Endothelial cell of umbilical vein (primary cell): Measurements from ENCODE around the gene CYP11A1. TPM values are rescaled to one million over a fixed set of nuclear protein-coding genes. Genes with fewer than 3 reads are reported as not detected.

ENCODE experiments used
- BruUV-seq: library from RNA; stranded (reverse); fragments of 400-500 nt; replicated peaks from 2 replicates; lab custom pipeline; 2021; lab: Mats Ljungman, UMichigan
- CTCF ChIA-PET: fragments of 300-600, 350-600 bp; sonication (Branson Sonifier 250); formaldehyde crosslinking; loops from one replicate; lab custom pipeline; 2021; ENCODE audit warnings: antibody characterized with exemption, inconsistent platforms; lab: Charles Lee
- POLR2A ChIA-PET: fragments of 300-600, 350-600 bp; sonication (Branson Sonifier 250); formaldehyde crosslinking; loops from one replicate; lab custom pipeline; 2021; ENCODE audit warnings: antibody characterized with exemption, inconsistent platforms; lab: Charles Lee
- DNase-seq: peaks from one replicate; pipeline ENCODE4 v3.0.0-alpha.2; 2011; ENCODE audit warnings: low read depth, low spot score
- FAIRE-seq: peaks from 2 replicates; lab custom pipeline; 2011; peaks lifted over from hg19 to GRCh38; lab: Jason Lieb, UNC
- H2AFZ ChIP-seq: 2 replicates; pipeline ENCODE4 v1.6.0; 2012; ENCODE audit warnings: low read depth, low read length, control low read depth, inconsistent platforms
- H3K27ac ChIP-seq: 2 replicates; pipeline ENCODE4 v1.5.1; 2011; ENCODE audit warnings: low read depth, mild to moderate bottlenecking, control low read depth, low read length, moderate library complexity; ENCODE audit not compliant: insufficient read depth
- H3K27me3 ChIP-seq, 2 experiments: 2 replicates each; pipeline versions ENCODE4 v1.6.0 to v1.6.1; 2011; ENCODE audit warnings: low read length in 2 of 2, mixed read lengths in 1 of 2; ENCODE audit not compliant: control insufficient read depth in 2 of 2, insufficient read depth in 2 of 2
- H3K36me3 ChIP-seq, 2 experiments: 2 replicates in 1 of 2; 3 replicates in 1 of 2; pipeline ENCODE4 v1.5.1; 2011; ENCODE audit warnings: low read length in 2 of 2, mild to moderate bottlenecking in 1 of 2, moderate library complexity in 1 of 2; ENCODE audit not compliant: control insufficient read depth in 2 of 2, insufficient read depth in 2 of 2; ENCODE audit errors: extremely low read depth in 1 of 2
- H3K4me1 ChIP-seq: 3 replicates; pipeline ENCODE4 v1.5.1; 2011; ENCODE audit warnings: mild to moderate bottlenecking, low read length; ENCODE audit not compliant: control insufficient read depth, insufficient read depth; ENCODE audit errors: extremely low read depth
- H3K4me2 ChIP-seq: 2 replicates; pipeline ENCODE4 v1.6.1; 2011; ENCODE audit warnings: low read length, control low read depth, mixed read lengths; ENCODE audit not compliant: insufficient read depth
- H3K4me3 ChIP-seq, 3 experiments: fragments of 200-600 bp in 1 of 3; sonication (generic), shearing (Covaris generic) in 1 of 3; replicated peaks in 1 of 3; 2 replicates each; pipeline ENCODE4 v1.5.1; 2011 to 2016; ENCODE audit warnings: control low read depth in 3 of 3, low read length in 3 of 3, mild to moderate bottlenecking in 2 of 3, inconsistent platforms in 1 of 3, low read depth in 1 of 3, moderate library complexity in 1 of 3; ENCODE audit not compliant: insufficient read depth in 1 of 3
- H3K79me2 ChIP-seq: 2 replicates; pipeline ENCODE4 v1.6.0; 2012; ENCODE audit warnings: low read length, inconsistent platforms; ENCODE audit not compliant: control insufficient read depth, insufficient read depth
- H3K9ac ChIP-seq: replicated peaks from 2 replicates; pipeline ENCODE3; 2011; ENCODE audit warnings: low read length, control low read depth; ENCODE audit not compliant: insufficient read depth; ENCODE audit errors: extremely low read depth
- H3K9me1 ChIP-seq: replicated peaks from 3 replicates; pipeline ENCODE4 v1.6.0; 2011; ENCODE audit warnings: mild to moderate bottlenecking, low read length; ENCODE audit not compliant: control insufficient read depth, insufficient read depth; ENCODE audit errors: extremely low read depth
- H3K9me3 ChIP-seq: replicated peaks from 2 replicates; pipeline ENCODE4 v1.5.1; 2012; ENCODE audit warnings: low read length, inconsistent platforms; ENCODE audit not compliant: control insufficient read depth, insufficient read depth
- H4K20me1 ChIP-seq: replicated peaks from 2 replicates; pipeline ENCODE3; 2011; ENCODE audit warnings: mild to moderate bottlenecking, low read length; ENCODE audit not compliant: control insufficient read depth, insufficient read depth; ENCODE audit errors: extremely low read depth
- JUN ChIP-seq: IDR thresholded peaks from 2 replicates; pipeline ENCODE4 v1.6.1; 2011; ENCODE audit warnings: borderline replicate concordance, low read depth; ENCODE audit not compliant: insufficient read length, insufficient read depth
- POLR2AphosphoS5 ChIP-seq: IDR thresholded peaks from 2 replicates; pipeline ENCODE4 v1.6.1; 2012; ENCODE audit warnings: low read depth, mild to moderate bottlenecking, control low read depth, low read length, moderate library complexity; ENCODE audit not compliant: insufficient read depth
- dilution Hi-C: fragments of 300-500 bp; cut with MboI; formaldehyde crosslinking; loops from one replicate; pipeline ENCODE4 v1.15.0; 2019; ENCODE audit warnings: low sequenced_read_pairs; ENCODE audit not compliant: extremely low pct_ligation_motif_present
- intact Hi-C: fragments of 100-400 bp; cut with micrococcal nuclease; formaldehyde crosslinking; loops from one replicate; pipeline ENCODE4 v1.10.0; 2022
- polyA plus RNA-seq, 4 experiments: library from polyadenylated mRNA; depleted of rRNA in 3 of 4; stranded (reverse) in 3 of 4; unstranded in 1 of 4; fragments of >200 nt; gene quantifications; 2 replicates each; pipeline versions ENCODE4 v1.2.1 to v1.2.3, GENCODE V29; 2011 to 2012; ENCODE audit warnings: missing spikeins in 1 of 4
- total RNA-seq: library from RNA; stranded (reverse); gene quantifications from 2 replicates; pipeline ENCODE4 v1.2.3, GENCODE V29; 2021
- TF ChIP-seq, protein P1 (sequence below), 2 donors: IDR thresholded peaks; 1 replicate in 1 of 2; 2 replicates in 1 of 2; pipeline ENCODE4 v1.5.1; 2011; ENCODE audit warnings: low read length in 2 of 2, mild to moderate bottlenecking in 2 of 2, moderate library complexity in 2 of 2, control low read depth in 1 of 2, inconsistent platforms in 1 of 2, low read depth in 1 of 2; ENCODE audit not compliant: insufficient read depth in 1 of 2; ENCODE audit errors: extremely low read depth in 1 of 2

The CYP11A1 gene
- total and polyA plus RNA-seq, 2 donors (not counting 3 experiments of a cell fraction or from before 2014, with no cell fraction given), result 0.08 TPM; not detected in 1

- H3K4me1 ChIP-seq, result peaks cover 28% of the 10 kb centered on the region
- H3K4me3 ChIP-seq, result no peak overlapping the region
- no peaks in the 10 kb centered on the region for H4K20me1 ChIP-seq
- no peaks in the 10 kb centered on the region for H3K27me3 ChIP-seq
- intact Hi-C loops, result loop anchor here (1.0 to 2.0 kb wide), 4 partner anchors 9 to 107 kb away; no protein-coding TSS in a partner anchor
- no peaks in the 10 kb centered on the region for H3K9me1 ChIP-seq
- BruUV-seq, result no TSS peak
- POLR2A ChIA-PET, result interaction anchor here (1.0 kb wide), 1 partner anchor 57 kb away, joined by 4 read pairs; no protein-coding TSS in a partner anchor
- dilution Hi-C loops, result no loop called here
- FAIRE-seq, result peak; percentile 91
- TF ChIP-seq POLR2AphosphoS5, result no peak
- no peak for TF ChIP-seq JUN
- TF ChIP-seq, protein P1, sequence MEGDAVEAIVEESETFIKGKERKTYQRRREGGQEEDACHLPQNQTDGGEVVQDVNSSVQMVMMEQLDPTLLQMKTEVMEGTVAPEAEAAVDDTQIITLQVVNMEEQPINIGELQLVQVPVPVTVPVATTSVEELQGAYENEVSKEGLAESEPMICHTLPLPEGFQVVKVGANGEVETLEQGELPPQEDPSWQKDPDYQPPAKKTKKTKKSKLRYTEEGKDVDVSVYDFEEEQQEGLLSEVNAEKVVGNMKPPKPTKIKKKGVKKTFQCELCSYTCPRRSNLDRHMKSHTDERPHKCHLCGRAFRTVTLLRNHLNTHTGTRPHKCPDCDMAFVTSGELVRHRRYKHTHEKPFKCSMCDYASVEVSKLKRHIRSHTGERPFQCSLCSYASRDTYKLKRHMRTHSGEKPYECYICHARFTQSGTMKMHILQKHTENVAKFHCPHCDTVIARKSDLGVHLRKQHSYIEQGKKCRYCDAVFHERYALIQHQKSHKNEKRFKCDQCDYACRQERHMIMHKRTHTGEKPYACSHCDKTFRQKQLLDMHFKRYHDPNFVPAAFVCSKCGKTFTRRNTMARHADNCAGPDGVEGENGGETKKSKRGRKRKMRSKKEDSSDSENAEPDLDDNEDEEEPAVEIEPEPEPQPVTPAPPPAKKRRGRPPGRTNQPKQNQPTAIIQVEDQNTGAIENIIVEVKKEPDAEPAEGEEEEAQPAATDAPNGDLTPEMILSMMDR (IDR thresholded peaks at IDR 0.05; ENCODE audit: extremely low read depth in 1 of 2, insufficient read depth in 1 of 2, low read depth in 1 of 2, low read length in 2 of 2), result peak; percentile 97 to 99
- no peak overlapping the region for H3K4me2 ChIP-seq
- peak; percentile 69 for DNase-seq
- H3K36me3 ChIP-seq, result no peaks in the 10 kb centered on the region
- H3K27ac ChIP-seq, result no peak overlapping the region
- CTCF ChIA-PET, result interaction anchor here (0.6 to 13.9 kb wide), 40 partner anchors 9 to 389 kb away, joined by 3 to 313 read pairs (median 5); partner anchors contain the start of gene UBL7
- no peaks in the 10 kb centered on the region for H3K79me2 ChIP-seq
- H3K9me3 ChIP-seq, result no peaks in the 10 kb centered on the region
- no peak overlapping the region for H3K9ac ChIP-seq
- H2AFZ ChIP-seq, result no peak overlapping the region
Measured at GRCh38 chr15:74382004-74382816, 14.8 kb upstream of the CYP11A1 start.
